ENCODE measurements around the gene GFPT2. TPM values are rescaled to one million over a fixed set of nuclear protein-coding genes. Genes with fewer than 3 reads are reported as not detected.

GFPT2 gene
- total and polyA plus RNA-seq, 7 donors = 1.2 to 42.7 (median 16.1) TPM

- Histone ChIP-seq H3K9me3 (no peaks in the 10 kb centered on the region), H3K4me1 (peaks cover 0 to 17% (median 11%) of the 10 kb centered on the region in 4 donors), H3K27me3 (no peaks in the 10 kb centered on the region), H3K27ac (peak overlapping the region; percentile 22 to 69 (median 62)), H3K36me3 (peaks cover 0 to 16% (median 1%) of the 10 kb centered on the region in 4 donors), H3K4me3 (no peak overlapping the region)
- DNase-seq = peak; percentile 46
- TF ChIP-seq CTCF (IDR thresholded peaks at IDR 0.05) (no peak), POLR2A (IDR thresholded peaks at IDR 0.05) (no peak), POLR2AphosphoS5 (IDR thresholded peaks at IDR 0.05) (no peak), EP300 (IDR thresholded peaks at IDR 0.05) (no peak)
- WGBS, 2 donors = 87 to 93% methylated on average over 8 of the region's 8 CpGs
- intact Hi-C loops (cut with DNase I) = loop anchor here (5.0 kb wide), 1 partner anchor 202 kb away; no protein-coding TSS in a partner anchor
These were observed 23.4 kb downstream of the GFPT2 start for GRCh38 chr5:180329606-180330269.

DNA sequence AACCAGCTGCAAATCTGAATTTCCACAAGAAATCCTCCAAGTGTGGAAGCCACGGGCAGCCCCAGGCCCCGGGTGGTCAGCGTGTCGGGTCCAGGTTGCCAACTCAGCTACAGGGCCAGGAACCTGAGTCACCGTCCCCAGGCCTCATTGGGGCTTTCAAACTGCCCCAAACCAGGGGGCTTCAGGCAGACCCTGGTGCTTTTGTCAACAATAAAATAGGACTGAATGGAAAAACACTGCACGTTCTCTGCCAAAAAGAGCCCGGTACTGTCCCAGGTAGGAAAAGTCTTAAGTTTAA, 24.0 kb downstream of the GFPT2 start:
- Histone ChIP-seq H3K36me3 (peaks cover 0 to 15% (median 0%) of the 10 kb centered on the region in 4 donors), H3K27ac (no peak overlapping the region), H3K9me3 (no peaks in the 10 kb centered on the region), H3K4me3 (no peak overlapping the region), H3K27me3 (no peaks in the 10 kb centered on the region), H3K4me1 (peaks cover 0 to 17% (median 11%) of the 10 kb centered on the region in 4 donors)
- TF ChIP-seq POLR2A (IDR thresholded peaks at IDR 0.05) (no peak), CTCF (IDR thresholded peaks at IDR 0.05) (no peak), POLR2AphosphoS5 (IDR thresholded peaks at IDR 0.05) (no peak), EP300 (IDR thresholded peaks at IDR 0.05) (no peak)
- WGBS, 2 donors = 92 to 96% methylated on average over 7 of the region's 7 CpGs
- intact Hi-C loops (cut with DNase I) = loop anchor here (5.0 kb wide), 1 partner anchor 202 kb away; no protein-coding TSS in a partner anchor
- DNase-seq = peak; percentile 58

DNA sequence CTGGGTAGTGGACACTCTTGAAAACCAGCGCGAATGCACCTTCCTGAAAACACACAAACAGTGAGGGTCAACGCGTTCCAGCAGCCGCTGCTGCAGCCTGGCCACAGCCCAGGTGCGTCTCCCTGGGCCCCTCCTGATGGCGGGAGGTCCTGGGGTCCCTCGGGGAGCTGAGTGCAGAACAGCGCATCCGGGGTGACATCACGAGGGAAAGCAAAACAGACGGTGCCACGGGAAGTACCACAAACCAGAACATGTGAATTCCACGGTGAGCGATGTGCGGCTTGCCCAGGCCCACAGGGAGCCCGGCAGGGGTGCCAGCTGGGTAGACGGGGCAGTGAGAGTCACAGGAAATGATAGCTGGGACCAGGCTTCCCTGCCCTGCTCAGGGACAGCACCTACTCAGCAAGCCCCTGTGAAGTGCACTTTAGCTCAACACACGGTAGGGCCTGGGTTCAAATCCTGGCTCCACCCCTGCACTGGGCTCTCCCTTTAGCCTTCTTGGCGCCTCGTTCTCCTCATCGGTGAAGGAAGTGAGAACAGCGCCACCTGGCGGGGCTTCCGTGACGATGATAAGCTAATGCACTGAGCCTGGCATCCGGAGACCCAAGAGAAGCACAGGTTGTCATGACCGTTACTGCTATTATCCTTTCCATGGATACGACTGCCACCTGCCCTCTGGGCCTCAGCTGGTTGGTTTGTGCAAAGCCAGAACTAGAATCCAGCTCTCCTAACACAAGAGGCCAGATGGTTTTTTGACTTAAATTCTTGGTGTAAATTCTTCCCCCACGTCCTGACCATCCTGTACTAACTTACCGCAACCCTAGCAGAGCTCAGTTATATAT, 24.6 kb downstream of the GFPT2 start:
- Histone ChIP-seq H3K9me3 (no peaks in the 10 kb centered on the region), H3K36me3 (peaks cover 0 to 16% (median 0%) of the 10 kb centered on the region in 4 donors), H3K27me3 (no peaks in the 10 kb centered on the region), H3K4me3 (no peak overlapping the region), H3K4me1 (peaks cover 0 to 17% (median 11%) of the 10 kb centered on the region in 4 donors), H3K27ac (no peak overlapping the region)
- peak; percentile 31 to 62 (median 54) for TF ChIP-seq CTCF (IDR thresholded peaks at IDR 0.05)
- TF ChIP-seq POLR2AphosphoS5 (IDR thresholded peaks at IDR 0.05) = no peak
- peak; percentile 91 for DNase-seq
- intact Hi-C loops (cut with DNase I) = loop anchor here (1.0 to 5.0 kb wide), 2 partner anchors 35 to 201 kb away; no protein-coding TSS in a partner anchor
- 57 to 66% methylated on average over 31 of the region's 31 CpGs for WGBS, 2 donors

- no peak overlapping the region for H3K4me3 ChIP-seq
- H3K4me1 ChIP-seq = peaks cover 0 to 17% (median 10%) of the 10 kb centered on the region in 4 donors
- peak; percentile 59 for DNase-seq
- WGBS, 2 donors = 83 to 89% methylated on average over 10 of the region's 10 CpGs
- intact Hi-C loops (cut with DNase I) = loop anchor here (5.0 kb wide), 1 partner anchor 200 kb away; no protein-coding TSS in a partner anchor
- H3K27me3 ChIP-seq = no peaks in the 10 kb centered on the region
- H3K36me3 ChIP-seq = peaks cover 0 to 16% (median 0%) of the 10 kb centered on the region in 4 donors
- H3K9me3 ChIP-seq = no peaks in the 10 kb centered on the region
- no peak overlapping the region for H3K27ac ChIP-seq
- TF ChIP-seq POLR2AphosphoS5 (IDR thresholded peaks at IDR 0.05) (no peak), CTCF (IDR thresholded peaks at IDR 0.05) (no peak), POLR2A (IDR thresholded peaks at IDR 0.05) (no peak), EP300 (IDR thresholded peaks at IDR 0.05) (no peak)
These were observed 26.1 kb downstream of the GFPT2 start for GRCh38 chr5:180326989-180327565.

All from sigmoid colon (tissue), 7 donors.